HG02973 (cell line): ENCODE measurements around the gene NRG2.

Experiments
- ATAC-seq: cut with Tn5 transposase; IDR thresholded peaks from one replicate; pipeline ENCODE4 v1.9.1; 2021; ENCODE audit warnings: moderate library complexity; ENCODE audit not compliant: unreplicated experiment

NRG2 gene

DNA sequence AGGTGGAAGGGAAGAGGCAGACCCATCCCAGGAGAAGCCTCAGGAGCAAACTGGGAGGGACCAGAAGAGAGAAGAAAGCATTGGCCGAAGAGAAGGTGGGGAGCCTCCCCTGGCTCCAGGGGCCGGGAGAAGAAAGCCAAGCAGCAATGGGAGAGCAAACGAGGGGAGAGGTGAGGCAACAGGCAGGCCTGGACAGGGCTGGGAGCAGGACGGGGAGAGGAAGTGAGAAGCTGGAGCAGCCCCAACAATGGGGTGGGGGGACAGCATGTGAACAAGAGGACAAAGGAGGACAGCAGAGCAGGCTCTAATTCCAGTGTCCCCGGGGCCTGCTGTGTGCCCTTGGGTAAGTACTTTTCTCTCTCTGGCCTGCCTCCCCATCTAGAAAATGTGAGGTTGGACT, 132.2 kb downstream of the NRG2 start:
- no peak for ATAC-seq

DNA sequence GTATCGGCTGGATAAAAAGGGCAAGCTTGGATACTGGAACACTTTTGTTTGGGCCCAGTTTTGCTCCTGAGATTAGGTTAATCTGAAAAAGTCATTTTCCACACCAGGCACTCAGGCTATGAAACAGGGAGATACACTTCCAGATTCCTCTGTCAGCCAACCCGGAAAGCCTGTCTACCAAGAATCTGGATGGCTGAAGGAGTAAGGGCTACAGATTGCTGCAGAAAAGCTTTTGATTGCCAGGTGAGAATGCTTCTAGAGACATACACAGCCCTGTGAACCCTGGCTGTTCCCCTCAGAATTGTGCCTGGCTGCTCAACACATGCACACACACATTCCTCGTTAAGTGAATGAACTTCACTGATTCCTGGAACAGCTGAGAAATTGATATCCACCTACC, 133.1 kb downstream of the NRG2 start:
- ATAC-seq, result no peak

DNA sequence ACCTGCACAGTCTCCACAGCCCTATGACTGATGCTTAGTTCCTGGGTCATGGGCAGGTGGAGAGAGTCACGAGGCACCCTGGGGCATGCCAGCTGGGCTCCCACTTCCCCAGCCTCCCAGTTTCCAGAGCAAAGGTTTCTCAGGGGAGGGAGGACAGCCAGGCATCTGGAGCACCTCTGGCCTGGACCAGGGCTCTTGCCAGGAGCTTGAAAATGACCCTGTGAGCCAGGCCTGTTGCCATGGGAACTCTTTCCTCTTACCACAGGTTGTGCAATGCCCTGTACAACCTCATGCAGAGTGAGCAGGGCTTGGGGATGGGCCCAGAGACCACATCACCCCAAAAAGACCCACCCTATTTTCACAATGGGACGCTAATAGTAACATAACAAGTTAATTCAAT, 134.3 kb downstream of the NRG2 start:
- no peak for ATAC-seq

DNA sequence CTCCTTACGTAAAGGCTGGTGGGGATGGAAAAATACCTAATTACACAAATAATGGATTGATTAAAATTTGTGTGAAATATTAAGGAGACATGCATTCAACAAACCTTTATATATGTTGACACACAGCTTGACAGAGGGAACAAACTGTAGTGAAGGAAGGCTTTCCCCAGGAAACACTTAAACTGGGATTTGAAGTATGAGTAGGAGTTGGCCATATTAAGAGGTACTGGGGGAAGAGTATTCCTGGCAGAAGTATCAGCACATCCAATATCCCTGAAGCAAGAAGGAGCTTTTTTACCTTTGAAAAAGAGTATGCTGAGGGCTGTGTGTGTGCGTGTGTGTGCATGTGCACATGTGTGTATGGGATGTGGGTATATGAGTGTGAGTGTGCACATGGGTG, 136.4 kb downstream of the NRG2 start:
- ATAC-seq, result no peak

DNA sequence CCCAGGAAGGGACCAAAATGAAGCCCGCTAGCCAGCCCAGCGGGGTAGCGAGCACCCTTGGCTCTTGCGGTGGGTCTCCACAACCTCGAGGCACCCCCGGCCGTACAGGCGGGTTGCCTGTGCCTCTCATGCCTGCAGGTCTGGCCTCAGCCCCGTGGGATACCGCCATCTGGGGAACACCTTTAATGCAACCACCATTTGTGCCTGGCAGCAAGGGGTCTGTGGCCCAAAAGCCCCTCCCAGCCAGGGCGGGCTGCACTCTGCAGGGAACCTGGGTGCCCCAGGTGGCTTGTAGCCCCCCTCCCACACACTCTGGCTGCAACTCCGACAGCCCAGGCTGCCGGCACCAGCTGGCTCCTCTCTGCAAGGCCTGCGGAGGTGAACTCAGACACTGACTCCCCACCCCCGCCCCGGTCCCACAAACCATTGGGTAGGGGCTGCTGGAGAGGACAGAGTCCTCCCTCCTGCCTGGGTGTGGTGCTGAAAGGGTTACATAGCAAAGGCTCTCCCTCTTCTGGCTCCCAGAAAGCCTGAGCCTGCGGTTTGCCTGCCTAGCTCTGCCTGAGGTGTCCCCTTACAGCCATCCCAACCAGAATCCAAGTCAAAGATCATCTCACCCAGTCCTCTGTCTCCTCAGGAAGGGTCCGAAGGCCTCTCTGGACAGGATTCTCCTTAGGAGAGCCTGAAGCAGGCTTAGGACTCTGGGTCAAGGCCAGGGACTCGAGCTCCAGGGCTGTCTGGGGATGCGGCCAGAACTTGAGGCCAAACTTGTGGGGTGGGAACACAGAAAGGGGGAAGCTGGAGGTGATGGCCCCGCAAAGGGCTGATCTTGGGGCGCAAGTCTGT, 138.1 kb downstream of the NRG2 start:
- ATAC-seq, result no peak

DNA sequence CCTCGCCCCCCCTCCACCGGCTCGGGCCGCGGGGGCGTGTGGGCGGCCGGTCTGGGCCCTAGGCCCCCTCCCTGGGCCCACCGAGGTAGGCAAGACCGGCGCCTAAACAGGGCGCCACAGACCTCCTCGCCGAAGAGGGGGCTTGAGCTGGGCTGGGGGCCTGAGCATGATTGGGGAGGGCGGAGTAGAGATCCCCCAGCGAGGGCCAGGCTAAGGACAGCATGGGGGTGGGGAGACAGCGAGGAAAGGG, 138.6 kb downstream of the NRG2 start:
- no peak for ATAC-seq

DNA sequence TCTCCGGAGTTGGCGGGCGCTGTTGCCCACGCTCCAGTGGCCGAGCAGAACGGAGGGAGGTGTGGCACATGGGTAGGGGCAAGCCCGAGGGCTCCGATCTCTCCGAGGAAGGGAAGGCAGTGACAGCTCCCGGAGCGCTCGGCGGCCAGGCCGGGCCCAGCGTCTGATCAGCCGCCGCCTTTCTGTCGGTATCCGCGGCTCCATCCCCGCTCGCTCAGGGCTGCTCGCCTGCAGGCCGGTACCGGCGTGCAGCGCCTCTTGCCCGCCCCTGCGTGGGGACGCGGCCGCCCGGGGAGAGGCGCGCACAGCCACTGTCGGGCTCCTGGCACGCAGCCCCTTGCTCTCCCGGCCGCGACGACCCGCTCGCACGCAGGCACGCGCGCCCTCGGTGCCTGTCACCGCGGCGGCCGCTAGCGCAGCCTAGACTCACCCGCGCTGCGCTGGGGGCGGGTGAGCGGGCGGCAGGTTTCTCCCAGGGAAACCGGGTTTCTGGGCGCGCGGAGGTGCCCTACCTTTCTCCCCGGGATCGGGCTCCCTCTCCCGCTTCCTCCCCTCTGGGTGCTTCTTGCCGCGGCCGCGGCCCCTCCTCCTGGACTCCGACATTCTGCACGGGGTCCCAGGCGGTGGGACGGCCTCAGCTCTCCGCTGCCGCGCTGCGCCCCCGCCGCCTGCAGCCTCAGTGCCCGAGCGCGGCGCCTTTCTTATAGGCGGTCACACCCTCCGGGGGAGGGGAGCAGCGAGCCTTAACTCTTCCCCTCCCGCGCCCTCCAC, 139.1 kb downstream of the NRG2 start:
- no peak for ATAC-seq

DNA sequence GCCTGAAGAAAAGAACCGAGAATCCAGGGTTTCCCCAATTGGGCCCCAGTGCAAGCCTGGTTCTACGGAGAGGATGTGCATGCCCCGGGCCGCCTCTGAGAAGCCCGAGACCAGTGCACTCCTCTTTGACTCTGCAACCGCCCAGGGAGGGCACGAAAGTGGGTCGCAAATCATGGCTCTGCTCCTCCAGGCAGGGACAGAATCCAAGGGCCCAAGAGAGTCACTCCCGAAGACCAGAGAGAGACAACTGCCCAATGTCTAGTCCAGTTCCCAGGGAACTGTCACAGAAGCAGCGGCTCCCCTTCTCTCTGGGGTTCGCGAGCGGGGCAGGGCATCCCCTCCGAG, 139.7 kb downstream of the NRG2 start:
- ATAC-seq, result no peak

DNA sequence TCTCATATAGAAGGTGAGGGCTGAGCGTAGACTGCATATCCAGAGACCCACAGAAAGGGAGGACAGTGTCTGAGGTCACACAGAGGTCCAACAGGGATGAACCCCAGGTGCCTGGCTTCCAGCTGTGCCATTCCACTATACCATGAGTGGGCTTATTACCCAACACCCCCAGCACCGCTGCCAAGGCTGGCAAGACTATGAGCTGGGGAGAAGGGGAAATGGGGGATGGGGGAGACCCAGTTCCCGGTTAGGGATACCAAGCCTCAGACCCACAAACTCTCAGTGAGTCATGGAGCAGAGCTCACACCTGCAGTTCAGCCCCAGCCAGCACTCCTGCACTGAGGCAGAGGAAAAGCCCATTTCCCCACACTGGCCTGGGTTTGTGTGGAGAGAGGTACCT, 141.1 kb downstream of the NRG2 start:
- ATAC-seq, result no peak

DNA sequence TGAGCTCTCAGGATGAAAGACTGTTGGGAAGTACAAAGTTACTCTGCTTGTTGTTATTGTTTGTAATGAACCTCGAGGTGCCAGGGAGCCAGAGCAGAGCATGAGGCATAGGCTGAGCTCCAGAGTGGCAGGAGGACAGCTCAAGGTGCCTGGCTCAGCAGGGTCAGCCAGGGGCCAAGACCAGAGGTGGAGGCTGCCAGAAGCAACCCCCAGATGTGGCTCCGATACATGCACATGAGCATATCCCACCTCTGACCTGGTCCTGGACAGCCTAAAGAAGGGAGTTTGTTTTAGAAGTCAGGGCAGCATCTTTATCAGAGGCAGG, 141.9 kb downstream of the NRG2 start:
- ATAC-seq, result no peak

DNA sequence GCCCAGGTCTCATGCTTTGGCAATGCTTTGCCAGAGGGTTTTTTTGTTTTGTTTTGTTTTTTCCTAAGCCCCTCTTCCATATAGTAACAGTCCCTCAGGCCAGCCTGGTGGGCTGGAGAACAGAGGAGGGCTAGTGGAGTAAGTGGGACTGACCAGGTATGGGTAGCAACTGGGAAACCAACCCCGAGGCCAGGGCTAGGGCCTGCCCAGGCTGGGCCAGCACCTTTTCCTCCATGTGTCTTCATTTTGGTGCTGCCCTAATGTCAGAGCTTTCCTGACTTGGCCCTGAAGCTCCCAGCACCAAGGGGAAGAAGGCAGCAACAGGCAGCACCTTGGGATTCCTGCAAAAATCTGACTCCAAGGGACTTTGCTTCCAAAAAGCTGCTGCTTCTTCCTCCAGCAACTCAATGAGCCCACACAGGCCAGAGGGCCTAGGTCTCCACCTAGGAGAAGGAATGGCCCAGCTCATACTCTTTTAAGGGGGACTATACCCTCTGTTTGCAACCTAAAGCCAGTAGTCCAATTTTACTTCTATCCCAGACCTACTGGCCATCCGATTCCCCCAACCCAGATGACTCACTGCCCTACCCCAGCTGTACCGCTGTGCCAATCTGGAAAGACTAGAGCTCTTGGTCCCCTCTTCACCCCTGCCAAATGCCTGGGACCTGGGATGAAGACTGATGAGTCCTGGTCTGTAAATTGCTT, 142.4 kb downstream of the NRG2 start:
- ATAC-seq, result no peak

DNA sequence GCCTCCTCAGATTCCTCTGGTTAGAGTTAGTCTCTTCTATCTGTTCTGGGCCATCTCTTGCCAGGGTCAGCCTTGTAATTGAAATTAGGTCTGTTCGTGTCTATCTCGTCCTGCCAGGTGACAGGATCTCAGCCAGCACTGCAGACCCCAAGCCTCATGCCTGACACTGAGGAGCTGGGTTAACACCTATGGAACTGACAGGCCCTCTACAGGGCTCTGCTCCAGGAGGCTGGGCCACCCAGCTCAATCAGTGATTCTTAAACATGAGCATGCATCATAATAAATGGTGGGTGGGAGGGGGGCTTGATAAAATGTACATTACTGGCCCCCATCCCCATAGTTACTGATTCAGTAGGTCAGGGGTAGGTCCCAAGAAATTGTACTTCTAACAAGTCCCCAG, 144.1 kb downstream of the NRG2 start:
- ATAC-seq, result no peak

DNA sequence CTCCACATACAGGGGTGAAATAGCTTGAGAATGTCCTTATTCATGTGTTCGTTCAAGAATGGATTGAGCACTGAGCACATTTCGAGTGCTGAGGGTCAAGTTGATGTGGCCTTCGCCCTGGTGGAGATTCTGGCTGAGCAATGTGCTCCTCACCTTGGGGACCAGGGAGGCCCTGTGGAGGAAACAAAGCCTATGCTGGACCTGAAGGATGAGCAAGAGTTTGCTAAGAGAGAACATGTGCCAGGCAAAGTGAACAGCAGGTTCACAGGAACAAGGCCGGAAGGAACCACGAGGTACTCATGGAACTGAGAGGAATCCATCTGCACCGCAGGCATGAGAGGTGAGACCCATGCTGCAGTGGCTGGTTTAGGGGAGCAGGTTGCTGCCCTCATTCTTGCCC, 145.1 kb downstream of the NRG2 start:
- ATAC-seq, result no peak

DNA sequence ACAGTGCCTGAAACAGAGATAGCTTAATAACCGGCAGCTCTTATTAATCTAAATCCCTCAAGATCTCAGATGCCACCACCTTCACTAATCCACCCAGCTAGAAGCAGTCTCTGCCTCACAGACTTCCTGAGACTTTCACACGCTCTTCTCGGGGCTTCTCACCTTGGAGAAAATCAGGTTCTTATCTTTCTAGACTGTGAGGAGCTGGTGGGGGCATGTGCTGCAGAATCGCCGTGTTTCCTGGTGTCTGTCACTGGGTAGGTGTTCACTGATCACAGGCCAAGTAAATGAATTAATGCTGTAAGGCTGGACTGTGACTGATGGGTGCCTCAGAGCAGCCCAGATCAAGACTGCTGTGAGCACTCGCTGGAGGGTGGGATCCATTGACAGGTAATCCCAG, 145.8 kb downstream of the NRG2 start:
- ATAC-seq, result no peak

DNA sequence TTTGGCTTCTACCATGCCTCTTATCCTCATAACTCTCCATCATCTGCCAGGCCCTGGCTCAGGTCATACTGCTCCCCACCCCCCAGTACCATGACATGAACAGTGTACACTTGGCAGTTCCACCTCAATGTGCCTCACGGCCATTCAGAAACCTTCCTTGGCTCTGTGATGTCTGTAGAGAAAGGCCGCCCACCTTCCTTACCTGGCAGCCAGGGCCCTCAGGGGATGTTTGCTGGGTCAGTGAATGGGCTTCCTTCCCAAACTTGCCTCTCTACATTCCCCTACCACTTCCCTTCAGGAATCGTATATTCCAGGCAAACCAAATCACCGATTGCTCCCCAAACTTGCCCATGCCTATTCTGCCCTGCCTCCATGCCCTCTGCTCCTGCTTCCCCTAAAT, 146.4 kb downstream of the NRG2 start:
- ATAC-seq, result no peak

DNA sequence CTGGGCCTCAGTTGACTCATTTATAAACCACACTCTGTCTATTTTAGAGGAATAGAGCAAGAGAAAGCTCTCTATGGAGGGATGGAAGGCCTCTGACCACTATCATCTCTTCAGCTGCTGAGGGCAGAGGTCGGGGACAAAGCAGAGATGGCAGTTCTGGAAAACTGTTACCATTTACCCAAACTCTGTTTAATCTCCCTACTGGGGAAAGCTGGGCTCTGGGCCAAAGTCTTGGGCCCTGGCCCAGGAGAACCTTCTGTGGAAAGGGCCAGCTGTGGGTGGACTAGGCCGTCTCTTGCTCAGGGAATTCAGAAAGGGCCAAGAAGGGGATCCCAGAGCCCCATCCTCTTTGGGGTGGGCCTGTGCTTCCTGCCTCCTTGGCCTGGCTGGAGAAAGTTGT, 147.5 kb downstream of the NRG2 start:
- ATAC-seq, result no peak

DNA sequence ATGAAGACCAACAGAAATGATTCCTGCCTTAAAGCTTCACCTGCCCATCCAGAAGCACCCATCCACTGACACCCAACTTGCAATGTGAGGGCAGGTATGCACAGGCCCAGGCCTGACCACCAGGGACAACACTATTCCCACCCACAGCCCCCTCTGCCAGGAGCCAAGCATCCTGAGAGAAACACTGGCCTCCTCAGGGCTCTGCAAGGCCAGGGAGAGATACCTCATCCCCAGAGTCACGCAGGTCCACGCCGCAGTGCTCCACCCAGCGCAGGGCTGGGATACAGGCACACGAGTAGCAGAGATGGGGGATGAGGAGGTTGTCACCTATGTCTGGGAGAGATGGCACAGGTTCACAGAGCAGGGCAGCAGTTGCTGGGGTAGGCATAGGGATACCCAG, 148.1 kb downstream of the NRG2 start:
- no peak for ATAC-seq

DNA sequence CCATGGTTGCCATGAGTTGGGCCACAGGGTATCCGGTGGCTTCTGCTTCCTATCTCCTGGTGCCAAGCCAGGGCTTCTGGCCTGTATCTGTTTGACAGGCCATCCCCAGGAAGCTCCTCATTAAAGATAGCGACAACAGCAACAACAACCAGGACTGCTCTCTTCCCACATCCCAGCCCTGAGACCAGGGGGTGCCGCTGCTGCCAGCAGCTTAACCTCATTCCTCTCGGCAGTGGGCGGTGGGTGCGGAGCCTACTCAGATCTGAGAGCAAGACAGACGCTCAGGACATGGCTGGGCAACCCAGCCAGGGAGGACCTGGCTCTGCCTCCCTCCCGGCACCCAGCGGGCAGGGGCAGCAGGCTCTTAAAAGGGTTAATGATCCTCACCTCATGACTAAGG, 149.2 kb downstream of the NRG2 start:
- ATAC-seq, result no peak

DNA sequence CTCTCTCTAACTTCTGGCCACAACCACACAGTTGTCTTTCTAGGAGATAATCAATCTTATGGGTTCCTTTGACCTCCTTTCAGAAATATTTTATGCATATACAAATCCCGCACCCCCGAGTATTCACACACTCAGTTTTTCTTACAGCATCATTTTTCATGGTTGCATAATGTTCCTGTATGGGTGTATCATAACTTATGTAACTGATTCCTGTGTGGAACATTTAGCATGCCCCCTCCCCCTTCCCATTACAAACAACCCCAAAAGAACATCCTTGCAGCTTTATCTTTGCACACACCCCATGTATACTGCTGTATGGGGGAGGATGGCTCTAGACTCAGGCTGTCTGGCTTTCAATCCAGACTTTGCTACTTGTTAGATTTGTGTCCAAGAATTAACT, 153.7 kb downstream of the NRG2 start:
- no peak for ATAC-seq

DNA sequence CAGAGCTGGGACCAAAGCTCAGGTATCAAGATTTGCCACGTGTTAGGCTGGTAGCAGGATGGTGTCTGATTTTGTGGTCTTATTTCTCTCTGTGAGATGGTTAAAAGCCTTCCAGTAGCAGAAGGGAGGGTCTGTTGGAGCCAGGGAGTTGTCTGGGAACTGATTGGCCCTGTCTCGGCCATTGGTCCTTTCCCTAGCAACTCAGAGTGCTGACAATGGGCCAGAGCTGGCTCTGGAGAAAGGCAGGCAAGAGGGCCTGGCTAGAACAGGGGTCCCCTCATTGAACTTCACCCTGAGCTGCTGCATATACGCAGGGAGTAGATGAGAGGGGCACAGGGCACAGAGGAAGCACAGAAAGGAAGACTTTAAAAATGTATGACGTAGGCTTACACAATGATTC, 154.7 kb downstream of the NRG2 start:
- ATAC-seq, result no peak

DNA sequence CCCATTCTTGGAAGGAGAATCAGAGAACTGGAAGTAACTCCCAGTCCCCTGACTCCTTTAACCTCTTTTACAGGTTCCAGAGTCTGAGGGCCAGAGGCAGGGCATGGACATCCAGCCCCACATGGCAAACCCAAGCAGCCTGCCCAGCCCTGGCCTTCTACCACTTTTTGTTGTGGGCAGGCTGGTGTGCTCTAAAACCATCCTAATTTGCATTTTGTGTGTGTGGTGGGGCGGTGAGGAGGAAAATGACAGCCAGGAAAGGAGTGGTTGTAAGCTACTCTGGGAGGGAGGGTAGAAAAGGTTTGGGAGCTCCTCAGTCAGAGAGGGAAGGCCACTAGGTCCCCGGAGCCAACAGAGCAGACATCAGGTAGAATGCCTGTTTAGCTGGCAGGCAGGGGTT, 156.9 kb downstream of the NRG2 start:
- ATAC-seq, result no peak

DNA sequence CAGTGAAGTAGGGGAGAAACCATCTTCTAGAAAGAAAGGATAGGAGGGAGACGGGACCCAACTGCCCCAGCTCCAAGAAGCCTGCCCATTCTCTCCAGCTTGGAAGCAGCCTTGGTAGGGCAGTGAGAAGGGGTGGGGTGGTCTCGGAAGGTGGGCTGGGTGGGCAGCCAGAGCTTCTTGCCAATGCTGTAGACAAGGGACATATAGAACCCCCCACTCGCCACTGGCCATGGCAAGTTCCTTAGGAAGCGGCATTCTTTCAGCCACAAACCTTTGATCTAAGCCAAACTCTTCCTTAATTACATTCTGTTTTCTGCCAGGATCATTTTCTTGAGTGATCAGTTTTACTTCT, 157.3 kb downstream of the NRG2 start:
- no peak for ATAC-seq
